RWPE2 (cell line): ENCODE data around the gene SPON1.

Experiments used
- ATAC-seq: fragments of 200-7000 bp; cut with Tn5 transposase; 3 replicates; pipeline ENCODE4 v1.9.1; 2021; ENCODE audit warnings: low read depth
- DNase-seq: peaks from one replicate; pipeline ENCODE4 v3.0.0-alpha.2; 2020; ENCODE audit warnings: low spot score
- H3K27ac ChIP-seq: fragments of 450-650 bp; 2 replicates; pipeline ENCODE4 v1.5.1; 2017; ENCODE audit warnings: mild to moderate bottlenecking; ENCODE audit not compliant: poor library complexity, severe bottlenecking
- H3K27me3 ChIP-seq: fragments of 250-450 bp; sonication (Bioruptor Pico); 2 replicates; pipeline ENCODE4 v1.5.1; 2021; ENCODE audit warnings: mild to moderate bottlenecking, moderate library complexity; ENCODE audit not compliant: insufficient read depth, poor library complexity, severe bottlenecking
- H3K36me3 ChIP-seq: fragments of 250-450 bp; sonication (Bioruptor Pico); 2 replicates; pipeline ENCODE4 v1.5.1; 2020; ENCODE audit warnings: low read depth, mild to moderate bottlenecking, moderate library complexity
- H3K4me1 ChIP-seq: fragments of 250-450 bp; sonication (Bioruptor Pico); 2 replicates; pipeline ENCODE4 v1.5.1; 2021; ENCODE audit warnings: mild to moderate bottlenecking, moderate library complexity; ENCODE audit not compliant: insufficient read depth, poor library complexity, severe bottlenecking
- H3K4me3 ChIP-seq: fragments of 250-450 bp; sonication (Bioruptor Pico); 2 replicates; pipeline ENCODE4 v1.5.1; 2021; ENCODE audit warnings: mild to moderate bottlenecking, moderate library complexity; ENCODE audit not compliant: severe bottlenecking
- H3K9me3 ChIP-seq: fragments of 250-450 bp; sonication (Bioruptor Pico); 2 replicates; pipeline ENCODE4 v1.5.1; 2021; ENCODE audit warnings: mild to moderate bottlenecking, moderate library complexity; ENCODE audit not compliant: severe bottlenecking
- CTCF ChIP-seq: fragments of 450-650 bp; IDR thresholded peaks from one replicate; pipeline ENCODE4 v1.5.1; 2017; ENCODE audit warnings: mild to moderate bottlenecking, moderate library complexity; ENCODE audit not compliant: poor library complexity, severe bottlenecking

The SPON1 gene

GRCh38 chr11:14096606-14097005 lies 134.1 kb downstream of the SPON1 start:
- Histone ChIP-seq H3K4me3 (no peak overlapping the region), H3K27me3 (no peaks in the 10 kb centered on the region), H3K4me1 (no peaks in the 10 kb centered on the region), H3K27ac (no peak overlapping the region), H3K9me3 (no peaks in the 10 kb centered on the region), H3K36me3 (no peaks in the 10 kb centered on the region)
- TF ChIP-seq CTCF, result no peak
- no peak for ATAC-seq
- DNase-seq, result no peak

DNA sequence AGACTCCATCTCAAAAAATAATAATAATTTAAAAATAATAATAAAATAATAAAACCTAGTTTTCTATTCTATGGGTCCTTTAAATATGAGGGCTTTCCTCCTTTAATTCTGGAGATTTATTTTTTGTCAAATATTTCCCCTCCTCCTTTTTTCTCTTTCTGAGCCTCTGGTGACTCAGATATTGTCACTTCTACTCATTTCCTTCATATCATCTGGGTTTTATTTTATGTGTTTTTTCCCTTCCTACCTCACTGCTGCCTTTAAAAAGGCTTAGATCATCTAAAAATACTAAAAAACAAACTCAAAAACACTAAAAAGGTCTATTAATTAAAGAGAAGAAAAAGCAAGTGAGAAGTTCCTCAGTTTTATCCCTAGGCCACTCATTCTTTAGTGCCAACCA lies 138.9 kb downstream of the SPON1 start:
- Histone ChIP-seq H3K27me3 (peaks cover 5% of the 10 kb centered on the region), H3K4me1 (no peaks in the 10 kb centered on the region), H3K9me3 (no peaks in the 10 kb centered on the region), H3K27ac (no peak overlapping the region), H3K4me3 (no peak overlapping the region), H3K36me3 (no peaks in the 10 kb centered on the region)
- ATAC-seq, result no peak
- no peak for DNase-seq
- no peak for TF ChIP-seq CTCF

DNA sequence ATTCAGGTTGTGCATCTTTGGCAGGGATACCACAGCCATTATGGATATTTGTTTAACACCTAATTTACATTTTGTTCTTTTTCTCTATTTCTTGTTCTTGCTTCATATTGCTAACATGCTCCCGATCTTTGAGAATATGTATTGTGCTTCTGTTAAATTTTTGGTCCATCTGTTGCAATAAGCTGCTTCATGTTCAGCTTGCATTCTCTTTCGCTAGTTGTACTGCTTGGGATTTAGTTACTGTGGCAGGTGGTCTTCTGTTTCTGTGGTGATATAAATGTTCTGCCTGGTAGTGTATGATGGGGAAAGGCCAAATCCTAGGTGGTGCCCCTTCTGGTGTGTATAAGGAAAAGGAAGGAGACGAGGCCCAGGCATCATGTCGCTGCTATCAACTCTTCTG lies 140.2 kb downstream of the SPON1 start:
- H3K4me3 ChIP-seq, result no peak overlapping the region
- no peak for DNase-seq
- H3K27me3 ChIP-seq, result peaks cover 5% of the 10 kb centered on the region
- no peak for TF ChIP-seq CTCF
- H3K4me1 ChIP-seq, result no peaks in the 10 kb centered on the region
- no peak overlapping the region for H3K27ac ChIP-seq
- H3K9me3 ChIP-seq, result no peaks in the 10 kb centered on the region
- no peaks in the 10 kb centered on the region for H3K36me3 ChIP-seq
- no peak for ATAC-seq

DNA sequence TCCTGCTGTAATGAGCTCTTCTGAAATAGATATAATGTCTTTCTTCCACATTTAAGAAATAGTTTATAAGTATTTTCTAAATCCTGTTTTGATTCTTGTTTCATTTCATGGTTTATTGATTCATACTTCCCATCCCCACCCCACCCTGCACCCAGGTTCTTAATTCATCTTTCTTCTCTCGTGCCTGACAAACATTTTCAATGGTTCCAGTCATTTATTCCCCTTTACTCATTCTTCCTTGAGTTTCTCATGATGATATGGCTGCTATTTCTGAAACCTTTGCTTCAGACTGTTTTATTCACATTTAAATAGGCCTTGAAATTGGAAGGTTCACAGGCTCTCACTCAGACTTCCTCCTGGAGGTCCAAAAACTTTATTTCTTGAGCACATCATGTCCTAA lies 142.9 kb downstream of the SPON1 start:
- DNase-seq, result no peak
- Histone ChIP-seq H3K36me3 (no peaks in the 10 kb centered on the region), H3K27ac (no peak overlapping the region), H3K4me3 (no peak overlapping the region), H3K4me1 (no peaks in the 10 kb centered on the region), H3K27me3 (peaks cover 5% of the 10 kb centered on the region), H3K9me3 (no peaks in the 10 kb centered on the region)
- ATAC-seq, result no peak
- TF ChIP-seq CTCF, result no peak

GRCh38 chr11:14106303-14107049 lies 144.0 kb downstream of the SPON1 start:
- Histone ChIP-seq H3K9me3 (no peaks in the 10 kb centered on the region), H3K36me3 (no peaks in the 10 kb centered on the region), H3K27ac (no peak overlapping the region), H3K4me1 (no peaks in the 10 kb centered on the region), H3K27me3 (peaks cover 5% of the 10 kb centered on the region), H3K4me3 (no peak overlapping the region)
- no peak for DNase-seq
- no peak for TF ChIP-seq CTCF
- no peak for ATAC-seq
